ENCODE data around the gene SLC35A1. TPM values are rescaled to one million over a fixed set of nuclear protein-coding genes. Genes with fewer than 3 reads are reported as not detected.

SLC35A1 gene
- total and polyA plus RNA-seq, 2 of the 8 experiments (the other 6 are each of a cell fraction or from before 2014, with no cell fraction given): 4.7 to 9.2 TPM

GRCh38 chr6:87558446-87558845 is 85.7 kb downstream of the SLC35A1 start (continued):
- TF ChIP-seq KDM4A (IDR thresholded peaks at IDR 0.05; ENCODE audit: low read depth, low read length, severe bottlenecking) (no peak), KDM1A (IDR thresholded peaks at IDR 0.05; ENCODE audit: borderline replicate concordance, low read length) (no peak), EZH2 (IDR thresholded peaks at IDR 0.05; ENCODE audit: low read depth, low read length, severe bottlenecking) (no peak), TCF12 (IDR thresholded peaks at IDR 0.05; ENCODE audit: low read depth, low read length) (no peak), ATF3 (IDR thresholded peaks at IDR 0.05; ENCODE audit: insufficient read depth, low read depth, low read length) (no peak), RBBP5 (IDR thresholded peaks at IDR 0.05; ENCODE audit: borderline replicate concordance, low read depth, low read length) (no peak)

Measured in H1 (cell line).